Natural killer cell (primary cell): ENCODE measurements around the gene TBL1XR1. TPM values are rescaled to one million over a fixed set of nuclear protein-coding genes. Genes with fewer than 3 reads are reported as not detected.
"Not testable (repeated sequence)": the region's sequence is repeated elsewhere in the genome, so short reads cannot be mapped to it uniquely, and the experiment has no call there.

ENCODE experiments used
- ATAC-seq, 3 donors: fragments of 150-1000 bp in 2 of 3; fragments of 200-7000 bp in 1 of 3; cut with Tn5 transposase; 1 replicate in 1 of 3; 2 replicates in 2 of 3; pipeline ENCODE4 v1.10.0; 2021; ENCODE audit warnings: mild to moderate bottlenecking in 2 of 3, moderate library complexity in 2 of 3
- DNase-seq, 2 donors: peaks; one replicate each; pipeline versions ENCODE4 v3.0.0 to v3.0.0-alpha.2; 2013 to 2021; ENCODE audit warnings: mixed read lengths in 1 of 2
- H3K27ac ChIP-seq: one replicate; pipeline ENCODE4 v1.5.1; 2013; ENCODE audit warnings: mild to moderate bottlenecking, low read length
- H3K27me3 ChIP-seq: one replicate; pipeline ENCODE4 v1.6.1; 2013; ENCODE audit warnings: low read length; ENCODE audit not compliant: control insufficient read depth, insufficient read depth
- H3K36me3 ChIP-seq: one replicate; pipeline ENCODE4 v1.6.1; 2013; ENCODE audit warnings: low read length; ENCODE audit not compliant: control insufficient read depth, insufficient read depth
- H3K4me1 ChIP-seq: one replicate; pipeline ENCODE4 v1.6.1; 2013; ENCODE audit warnings: low read length; ENCODE audit not compliant: control insufficient read depth, insufficient read depth
- H3K4me3 ChIP-seq: one replicate; pipeline ENCODE4 v1.5.1; 2013; ENCODE audit warnings: low read length
- H3K9me3 ChIP-seq: one replicate; pipeline ENCODE4 v1.6.1; 2013; ENCODE audit warnings: low read length; ENCODE audit not compliant: control insufficient read depth, insufficient read depth
- H3K27ac Mint-ChIP-seq, 2 donors: one replicate each; pipeline ENCODE4 v1.8.0; 2022; ENCODE audit warnings: mild to moderate bottlenecking in 2 of 2, mixed read lengths in 2 of 2, moderate library complexity in 1 of 2
- H3K27me3 Mint-ChIP-seq, 2 donors: one replicate each; pipeline ENCODE4 v1.8.0; 2022; ENCODE audit warnings: low read depth in 2 of 2, mixed read lengths in 2 of 2
- H3K36me3 Mint-ChIP-seq: one replicate; pipeline ENCODE4 v1.8.0; 2022; ENCODE audit warnings: mixed read lengths
- H3K4me1 Mint-ChIP-seq, 2 donors: one replicate each; pipeline ENCODE4 v1.8.0; 2022; ENCODE audit warnings: mixed read lengths in 2 of 2
- H3K4me3 Mint-ChIP-seq: one replicate; pipeline ENCODE4 v1.8.0; 2022; ENCODE audit warnings: mild to moderate bottlenecking, moderate library complexity, mixed read lengths
- H3K9me3 Mint-ChIP-seq, 2 donors: one replicate each; pipeline ENCODE4 v1.8.0; 2022; ENCODE audit warnings: mixed read lengths in 2 of 2
- WGBS: methylation state at CpG from one replicate; pipeline ENCODE4 v1.1.7; 2013; ENCODE audit warnings: missing lambda C conversion rate; ENCODE audit not compliant: insufficient coverage; 5-methylcytosine and 5-hydroxymethylcytosine counted together
- intact Hi-C: fragments of 100-400 bp; cut with micrococcal nuclease; formaldehyde crosslinking; loops from one replicate; pipeline ENCODE4 v1.14.2; 2022
- total RNA-seq, 4 donors: library from RNA; stranded (reverse); fragments of 120-200 nt in 1 of 4; gene quantifications; one replicate each; pipeline versions ENCODE4 v1.2.3 to v1.2.4, GENCODE V29; 2013 to 2022
- TF ChIP-seq, protein P1 (sequence below): fragments of 200-600 bp; IDR thresholded peaks from one replicate; pipeline ENCODE4 v1.8.0; 2022; ENCODE audit warnings: antibody characterized with exemption

The TBL1XR1 gene
- total RNA-seq, 3 donors from 2014 or later (not counting 1 experiment from before 2014, with no cell fraction given), result 74.6 to 118 (median 81.7) TPM

DNA sequence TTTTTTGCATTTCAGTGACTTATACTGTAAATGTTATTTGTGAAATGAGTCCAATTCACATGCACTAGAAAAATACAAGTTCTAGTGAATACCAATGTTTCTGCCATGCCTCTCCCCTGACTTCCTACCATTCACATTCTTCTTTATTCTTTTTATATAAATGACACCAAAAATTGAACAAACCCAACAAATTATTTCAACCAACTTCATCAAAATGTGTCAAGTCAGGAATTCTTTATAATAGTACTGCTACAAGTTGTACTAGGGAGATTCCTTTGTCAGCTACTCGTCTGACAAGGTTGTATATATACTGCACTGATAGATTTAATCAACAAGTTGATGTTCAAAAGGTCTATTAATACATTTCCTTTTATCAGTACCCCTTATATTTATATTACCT is 3.0 kb downstream of the TBL1XR1 start:
- Mint-ChIP-seq H3K4me3 (peak overlapping the region; percentile 94), H3K36me3 (no peaks in the 10 kb centered on the region), H3K4me1 (peaks cover 64 to 75% of the 10 kb centered on the region in 2 donors), H3K27me3 (no peaks in the 10 kb centered on the region), H3K9me3 (no peaks in the 10 kb centered on the region), H3K27ac (peak overlapping the region; percentile 93 to 97)
- DNase-seq (no peak), ATAC-seq (no peak)
- Histone ChIP-seq H3K36me3 (no peaks in the 10 kb centered on the region), H3K4me1 (peaks cover 20% of the 10 kb centered on the region), H3K4me3 (no peak overlapping the region), H3K9me3 (no peaks in the 10 kb centered on the region), H3K27me3 (no peaks in the 10 kb centered on the region), H3K27ac (peak overlapping the region; percentile 18)
- no CpG with 5 or more reads among the region's 1 CpG for WGBS
- intact Hi-C loops, result loop anchor here (10.0 kb wide), 2 partner anchors 341 to 591 kb away; no protein-coding TSS in a partner anchor
- TF ChIP-seq, protein P1, sequence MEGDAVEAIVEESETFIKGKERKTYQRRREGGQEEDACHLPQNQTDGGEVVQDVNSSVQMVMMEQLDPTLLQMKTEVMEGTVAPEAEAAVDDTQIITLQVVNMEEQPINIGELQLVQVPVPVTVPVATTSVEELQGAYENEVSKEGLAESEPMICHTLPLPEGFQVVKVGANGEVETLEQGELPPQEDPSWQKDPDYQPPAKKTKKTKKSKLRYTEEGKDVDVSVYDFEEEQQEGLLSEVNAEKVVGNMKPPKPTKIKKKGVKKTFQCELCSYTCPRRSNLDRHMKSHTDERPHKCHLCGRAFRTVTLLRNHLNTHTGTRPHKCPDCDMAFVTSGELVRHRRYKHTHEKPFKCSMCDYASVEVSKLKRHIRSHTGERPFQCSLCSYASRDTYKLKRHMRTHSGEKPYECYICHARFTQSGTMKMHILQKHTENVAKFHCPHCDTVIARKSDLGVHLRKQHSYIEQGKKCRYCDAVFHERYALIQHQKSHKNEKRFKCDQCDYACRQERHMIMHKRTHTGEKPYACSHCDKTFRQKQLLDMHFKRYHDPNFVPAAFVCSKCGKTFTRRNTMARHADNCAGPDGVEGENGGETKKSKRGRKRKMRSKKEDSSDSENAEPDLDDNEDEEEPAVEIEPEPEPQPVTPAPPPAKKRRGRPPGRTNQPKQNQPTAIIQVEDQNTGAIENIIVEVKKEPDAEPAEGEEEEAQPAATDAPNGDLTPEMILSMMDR, result no peak

DNA sequence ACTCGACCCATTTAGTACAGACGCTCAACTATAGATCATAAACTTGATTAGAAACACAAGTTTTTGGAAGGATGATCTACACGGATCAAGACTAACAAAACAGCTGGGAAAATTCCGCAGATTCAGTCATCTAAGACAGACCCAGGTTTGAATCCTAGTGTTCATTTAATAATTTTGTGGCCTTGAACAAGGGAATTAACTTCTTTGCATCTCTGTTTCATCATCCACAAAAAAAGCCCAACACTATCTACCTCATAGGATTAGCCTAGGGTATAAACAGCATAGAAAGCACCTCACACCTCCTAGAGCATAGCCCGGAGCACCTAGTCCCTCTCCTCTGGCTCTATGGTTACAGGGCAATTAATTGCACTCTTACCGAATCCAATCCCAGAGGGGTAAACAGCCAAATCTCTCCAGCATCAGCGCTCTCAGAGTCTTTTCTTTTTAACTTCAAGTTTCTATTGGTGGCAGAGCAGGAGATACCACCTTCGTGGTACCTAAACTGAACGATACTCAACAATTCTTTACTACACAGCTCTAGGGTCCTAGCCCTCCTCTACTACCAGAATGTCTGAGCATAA is 3.5 kb downstream of the TBL1XR1 start:
- Histone ChIP-seq H3K4me3 (no peak overlapping the region), H3K9me3 (no peaks in the 10 kb centered on the region), H3K27me3 (no peaks in the 10 kb centered on the region), H3K27ac (peak overlapping the region; percentile 18), H3K4me1 (peaks cover 17% of the 10 kb centered on the region), H3K36me3 (no peaks in the 10 kb centered on the region)
- intact Hi-C loops, result loop anchor here (10.0 kb wide), 2 partner anchors 341 to 591 kb away; no protein-coding TSS in a partner anchor
- TF ChIP-seq, protein P1, result no peak
- H3K36me3 Mint-ChIP-seq, result no peaks in the 10 kb centered on the region
- ATAC-seq, result no peak
- no peak for DNase-seq
- H3K9me3 Mint-ChIP-seq, result no peaks in the 10 kb centered on the region
- 72% methylated on average over 9 of the region's 9 CpGs for WGBS
- peak overlapping the region; percentile 94 for H3K4me3 Mint-ChIP-seq
- peaks cover 61 to 70% of the 10 kb centered on the region in 2 donors for H3K4me1 Mint-ChIP-seq
- no peaks in the 10 kb centered on the region for H3K27me3 Mint-ChIP-seq
- peak overlapping the region; percentile 93 to 97 for H3K27ac Mint-ChIP-seq

DNA sequence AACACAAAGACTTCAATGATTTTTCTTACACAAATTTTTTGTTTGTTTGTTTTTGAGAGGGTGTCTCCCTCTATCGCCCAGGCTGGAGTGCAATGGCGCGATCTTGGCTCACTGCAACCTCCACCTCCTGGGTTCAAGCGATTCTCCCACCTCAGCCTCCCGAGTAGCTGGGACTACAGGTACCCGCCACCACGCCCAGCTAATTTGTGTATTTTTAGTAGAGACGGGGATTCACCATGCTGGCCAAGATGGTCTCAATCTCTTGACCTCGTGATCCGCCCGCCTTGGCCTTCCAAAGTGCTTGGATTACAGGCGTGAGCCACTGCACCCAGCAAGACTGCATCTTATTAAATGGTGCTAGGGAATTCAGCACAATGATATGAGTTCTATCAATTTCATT is 4.0 kb downstream of the TBL1XR1 start:
- not testable (repeated sequence) for H3K36me3 ChIP-seq, H3K27me3 ChIP-seq, ATAC-seq, H3K4me3 ChIP-seq, H3K9me3 Mint-ChIP-seq, H3K9me3 ChIP-seq, H3K27me3 Mint-ChIP-seq, H3K36me3 Mint-ChIP-seq, H3K27ac ChIP-seq, DNase-seq
- peak overlapping the region; percentile 94 for H3K4me3 Mint-ChIP-seq
- WGBS, result 94% methylated on average over 8 of the region's 12 CpGs
- peaks cover 16% of the 10 kb centered on the region for H3K4me1 ChIP-seq
- H3K4me1 Mint-ChIP-seq, result peaks cover 63 to 65% of the 10 kb centered on the region in 2 donors
- intact Hi-C loops, result loop anchor here (10.0 kb wide), 2 partner anchors 342 to 592 kb away; no protein-coding TSS in a partner anchor
- peak overlapping the region; percentile 93 to 97 for H3K27ac Mint-ChIP-seq

DNA sequence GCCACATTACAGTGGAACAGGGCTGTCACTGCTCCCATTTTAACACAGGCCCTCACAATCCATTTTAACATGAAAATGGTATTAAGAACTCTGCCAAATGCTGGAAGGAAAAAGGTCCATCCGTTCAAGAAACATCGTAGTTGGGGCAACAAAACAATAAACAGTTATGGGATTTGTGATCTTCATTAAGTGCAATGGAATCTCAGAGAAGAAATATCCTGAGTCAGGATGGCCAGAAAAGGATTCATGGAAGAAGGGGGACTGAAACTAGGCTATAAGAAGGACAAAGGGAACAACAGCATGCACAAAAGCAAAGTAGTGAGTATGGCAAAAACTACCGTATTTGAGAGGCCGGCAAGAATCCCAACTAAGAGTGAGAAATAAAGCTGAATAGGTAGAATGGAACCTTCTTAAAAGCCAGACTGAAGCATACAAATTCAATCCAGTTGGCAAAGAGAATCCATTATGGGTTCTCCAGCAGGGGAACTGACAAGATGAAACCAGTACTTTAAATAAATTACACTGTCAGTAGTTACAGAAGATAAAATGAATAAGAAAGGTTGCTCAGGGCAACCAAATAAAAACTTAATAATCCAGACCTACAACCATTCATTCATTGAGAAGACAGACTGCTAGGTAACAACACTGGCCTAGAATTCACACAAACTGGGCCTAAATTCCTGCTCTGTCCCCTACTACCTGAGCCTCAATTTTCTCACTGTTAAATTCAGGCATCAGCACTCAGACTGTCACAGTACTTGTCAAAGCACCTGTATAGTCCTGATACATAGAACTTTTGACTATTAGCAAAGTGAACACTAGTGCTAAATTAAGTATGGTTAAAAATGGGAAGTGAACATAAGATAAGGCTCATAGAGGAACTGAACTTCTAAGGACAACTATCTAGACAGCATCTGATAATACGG is 6.3 kb downstream of the TBL1XR1 start:
- H3K9me3 ChIP-seq, result no peaks in the 10 kb centered on the region
- Mint-ChIP-seq H3K27me3 (no peaks in the 10 kb centered on the region), H3K4me1 (peaks cover 66 to 70% of the 10 kb centered on the region in 2 donors), H3K27ac (peak overlapping the region; percentile 54 to 67), H3K4me3 (no peak overlapping the region), H3K9me3 (no peaks in the 10 kb centered on the region), H3K36me3 (no peaks in the 10 kb centered on the region)
- intact Hi-C loops, result loop anchor here (10.0 kb wide), 2 partner anchors 344 to 594 kb away; no protein-coding TSS in a partner anchor
- H3K27ac ChIP-seq, result no peak overlapping the region
- ATAC-seq, result peak in 1 of 3 donors; percentile 55
- DNase-seq, result no peak
- TF ChIP-seq, protein P1, result no peak
- H3K27me3 ChIP-seq, result no peaks in the 10 kb centered on the region
- H3K4me3 ChIP-seq, result no peak overlapping the region
- WGBS, result 64% methylated on average over 5 of the region's 5 CpGs
- peaks cover 16% of the 10 kb centered on the region for H3K4me1 ChIP-seq
- H3K36me3 ChIP-seq, result no peaks in the 10 kb centered on the region

DNA sequence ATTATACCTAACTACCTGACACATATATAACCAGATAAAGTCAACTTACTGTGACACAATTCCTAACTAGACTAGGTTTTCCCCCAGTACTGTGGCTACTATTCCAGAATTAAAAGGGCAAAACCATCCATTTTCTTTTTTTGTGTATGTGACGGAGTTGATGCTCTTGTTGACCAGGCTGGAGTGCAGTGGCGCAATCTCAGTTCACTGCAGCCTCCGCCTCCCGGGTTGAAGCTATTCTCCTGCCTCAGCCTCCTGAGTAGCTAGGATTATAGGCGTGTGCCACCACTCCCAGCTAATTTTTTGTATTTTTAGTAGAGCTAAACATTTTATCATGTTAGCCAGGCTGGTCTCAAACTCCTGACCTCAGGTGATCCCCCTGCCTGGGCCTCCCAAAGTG is 7.1 kb downstream of the TBL1XR1 start:
- Mint-ChIP-seq H3K4me1 (peaks cover 59 to 63% of the 10 kb centered on the region in 2 donors), H3K27ac (peak overlapping the region in 1 of 2 donors; percentile 67)
- not testable (repeated sequence) for DNase-seq, H3K36me3 Mint-ChIP-seq, H3K9me3 ChIP-seq, H3K9me3 Mint-ChIP-seq, H3K4me3 ChIP-seq, H3K36me3 ChIP-seq, H3K27me3 ChIP-seq, H3K4me3 Mint-ChIP-seq, H3K27me3 Mint-ChIP-seq, H3K27ac ChIP-seq, ATAC-seq
- intact Hi-C loops, result loop anchor here (10.0 kb wide), 2 partner anchors 345 to 595 kb away; no protein-coding TSS in a partner anchor
- H3K4me1 ChIP-seq, result peaks cover 22% of the 10 kb centered on the region
- WGBS, result 90% methylated on average over 5 of the region's 5 CpGs
